ENCODE results near the gene FHL1.
A peak's percentile ranks its signal among the peaks of the same experiment; 100 is the strongest.
"Not testable (repeated sequence)": the region's sequence is repeated elsewhere in the genome, so short reads cannot be mapped to it uniquely, and the experiment has no call there.

Gene FHL1

DNA sequence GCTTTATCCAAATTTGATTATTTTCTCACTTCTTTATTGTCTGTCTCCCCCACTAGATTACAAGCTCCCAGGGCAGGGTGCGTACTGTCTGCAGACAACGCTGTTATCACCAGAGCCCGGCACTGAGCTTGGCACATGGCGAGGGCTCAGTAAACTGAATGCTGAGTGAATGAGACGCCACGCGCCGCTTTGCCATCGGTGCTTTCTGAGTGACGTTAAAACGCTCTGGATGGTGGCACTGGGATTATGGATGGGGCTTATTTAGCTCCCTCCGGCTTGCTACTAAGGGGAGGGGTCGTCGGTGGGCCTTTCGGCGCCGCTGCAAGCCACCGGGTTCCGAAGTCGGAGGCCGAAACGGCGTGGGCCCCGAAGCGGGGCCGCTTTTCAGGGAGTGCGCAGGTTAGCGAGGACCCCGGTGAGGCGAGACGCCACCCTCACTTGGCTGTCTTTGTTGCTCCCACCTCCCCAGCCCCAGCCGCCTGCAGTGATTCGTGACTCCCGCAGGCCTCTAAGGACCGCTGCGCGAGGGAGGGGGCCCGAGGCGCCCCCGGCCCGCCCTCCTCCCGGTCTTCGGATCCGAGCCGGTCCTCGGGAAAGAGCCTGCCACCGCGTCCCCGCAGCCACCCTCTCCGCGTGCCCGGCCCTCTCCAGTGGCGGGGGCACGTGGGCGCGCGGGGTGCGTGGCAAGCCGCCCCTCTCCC lies 569 bp upstream of the FHL1 start:
- DNase-seq (ENCODE audit: low read depth in 2 of 2) = no peak

DNA sequence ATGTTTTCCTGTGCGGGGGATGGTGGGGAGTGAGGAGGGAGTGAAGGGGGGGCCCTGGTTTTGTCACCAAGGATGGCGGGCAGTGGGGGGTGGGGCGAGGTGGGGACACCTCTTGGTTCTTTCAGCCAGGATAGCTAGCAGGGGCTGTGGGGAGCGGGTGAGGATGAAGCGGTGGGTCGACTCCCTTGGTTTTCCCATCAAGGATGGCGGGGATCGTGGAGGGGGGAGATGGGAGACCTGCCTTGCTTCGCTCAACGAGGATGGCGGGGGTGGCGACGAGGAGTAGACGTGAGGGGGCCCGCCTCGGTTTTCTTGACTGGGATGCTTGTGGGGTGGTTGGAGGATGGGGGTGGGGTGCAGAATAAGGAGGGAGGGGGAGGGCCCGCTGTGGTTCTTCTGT lies 643 bp downstream of the FHL1 start:
- DNase-seq (ENCODE audit: low read depth in 2 of 2) = no peak

DNA sequence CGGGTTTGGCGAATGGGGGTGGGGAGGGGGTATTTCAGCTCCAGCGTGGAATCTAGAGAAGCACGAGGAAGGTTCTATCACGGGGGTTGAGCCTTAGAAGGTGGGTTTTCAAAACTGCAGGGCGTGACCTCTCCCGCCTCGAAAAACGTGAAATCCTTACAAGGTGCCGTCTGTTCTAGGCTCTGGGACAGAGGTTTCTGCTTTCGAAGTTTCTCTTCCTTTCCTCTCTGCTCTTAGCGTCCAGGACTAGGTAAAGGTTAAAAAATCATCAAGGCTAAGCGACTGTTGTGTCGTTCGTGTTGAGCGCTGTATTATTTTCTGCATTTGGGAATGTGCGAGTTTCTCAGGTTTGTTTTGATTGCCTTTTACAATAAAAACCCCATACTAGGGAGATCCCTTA lies 1.1 kb downstream of the FHL1 start:
- no peak for DNase-seq (ENCODE audit: low read depth in 2 of 2)

DNA sequence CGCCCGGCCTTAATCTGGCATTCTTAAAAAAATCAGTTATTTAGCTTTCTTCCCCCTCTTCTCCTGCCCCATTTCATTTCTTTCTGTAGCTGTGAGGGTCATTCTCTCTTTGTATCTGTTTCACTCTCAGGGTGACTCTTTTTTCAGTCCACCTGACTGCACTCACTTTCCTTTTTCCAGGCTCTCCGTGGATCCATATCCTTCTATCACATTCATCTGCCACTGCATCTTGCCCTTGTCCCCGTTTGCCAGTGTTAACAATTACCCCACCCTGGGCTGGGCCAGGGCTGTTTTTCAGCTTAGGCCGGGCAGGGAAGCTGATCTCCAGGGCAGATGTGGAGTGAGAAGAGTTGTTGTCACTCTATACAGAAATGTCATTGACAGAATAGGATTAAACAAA lies 7.7 kb downstream of the FHL1 start:
- DNase-seq (ENCODE audit: low read depth in 2 of 2) = no peak

DNA sequence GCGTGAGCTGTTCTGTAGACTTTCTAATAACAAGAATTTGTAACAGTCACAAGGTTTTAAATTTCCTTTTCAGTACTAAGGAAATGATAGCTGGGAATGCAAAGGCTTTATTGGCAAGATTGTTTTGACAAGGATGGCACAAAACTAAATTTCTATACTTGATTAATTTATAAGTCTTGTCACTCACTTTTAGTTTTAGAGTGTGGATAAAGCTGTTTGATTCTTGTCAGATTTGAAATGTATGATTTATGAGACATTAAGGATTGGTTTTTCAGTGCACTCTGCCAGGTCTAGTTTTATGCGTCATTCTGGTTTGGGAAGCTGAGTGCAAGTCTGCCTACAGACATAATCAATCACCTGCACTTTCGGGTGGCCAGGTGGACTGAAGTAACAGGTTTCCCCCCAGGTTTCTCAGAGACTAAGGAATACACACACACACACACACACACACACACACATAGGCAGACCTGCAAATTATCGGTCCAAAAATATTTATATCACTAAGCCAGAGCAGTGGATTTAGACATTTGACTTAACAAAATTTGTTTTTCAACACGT lies 9.3 kb downstream of the FHL1 start:
- DNase-seq (ENCODE audit: low read depth in 2 of 2) = no peak

DNA sequence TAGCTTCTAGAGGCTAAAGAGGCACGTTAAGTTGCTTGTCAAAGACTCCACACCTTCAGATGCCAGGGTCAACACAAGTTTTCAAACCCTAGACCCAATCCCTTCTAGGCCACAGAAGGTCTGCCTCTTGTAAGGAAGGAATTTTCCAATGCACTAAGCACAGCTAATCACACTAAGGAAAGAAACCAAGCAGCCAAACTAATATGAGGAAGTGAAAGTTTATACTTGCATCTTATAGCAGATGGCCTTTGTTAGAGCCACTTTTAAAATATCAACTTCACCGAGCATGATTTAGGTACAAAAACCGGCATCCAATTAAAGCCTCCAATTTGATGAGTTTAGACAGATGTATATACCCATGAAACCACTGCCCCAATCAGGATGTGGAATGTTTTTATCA lies 9.9 kb downstream of the FHL1 start:
- no peak for DNase-seq (ENCODE audit: low read depth in 2 of 2)

DNA sequence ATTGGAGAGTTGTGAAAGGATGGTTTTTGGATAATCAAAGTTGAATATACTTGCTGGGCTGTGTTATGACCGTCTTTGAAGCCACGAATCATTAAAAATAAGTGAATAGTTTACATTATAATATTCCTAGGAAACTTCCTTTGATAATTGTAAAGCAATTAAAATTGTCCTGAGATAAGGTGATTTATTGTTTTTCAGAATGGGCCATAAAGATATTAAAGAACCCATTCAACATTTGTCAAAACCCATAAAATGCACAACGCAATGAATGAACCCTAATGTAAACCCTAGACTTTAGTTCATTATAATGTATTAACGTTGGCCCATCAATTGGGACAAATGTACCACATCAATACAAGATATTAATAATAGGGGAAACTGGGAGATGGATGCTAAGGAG lies 11.4 kb downstream of the FHL1 start:
- DNase-seq (ENCODE audit: low read depth in 2 of 2) = no peak

DNA sequence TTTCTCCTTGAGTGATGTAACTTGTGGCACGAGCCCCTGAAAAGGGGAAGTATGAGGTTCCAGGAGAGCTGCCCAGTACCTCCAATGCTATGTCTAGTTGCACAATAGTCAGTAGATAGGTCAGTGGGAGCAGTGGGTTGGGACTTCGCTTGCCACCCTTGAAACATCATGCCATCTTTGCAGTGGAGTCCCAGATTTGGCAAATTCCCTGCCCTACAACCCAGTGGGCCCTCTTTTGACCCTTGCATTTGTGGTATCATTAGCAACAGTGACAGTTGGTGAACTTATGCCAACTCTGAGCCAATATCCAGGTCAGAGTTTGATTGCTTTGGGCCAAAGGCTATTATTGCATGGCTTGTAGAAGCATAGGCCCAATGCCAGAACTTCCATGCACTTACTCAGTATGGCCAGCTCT lies 12.3 kb downstream of the FHL1 start:
- no peak for DNase-seq (ENCODE audit: low read depth in 2 of 2)

DNA sequence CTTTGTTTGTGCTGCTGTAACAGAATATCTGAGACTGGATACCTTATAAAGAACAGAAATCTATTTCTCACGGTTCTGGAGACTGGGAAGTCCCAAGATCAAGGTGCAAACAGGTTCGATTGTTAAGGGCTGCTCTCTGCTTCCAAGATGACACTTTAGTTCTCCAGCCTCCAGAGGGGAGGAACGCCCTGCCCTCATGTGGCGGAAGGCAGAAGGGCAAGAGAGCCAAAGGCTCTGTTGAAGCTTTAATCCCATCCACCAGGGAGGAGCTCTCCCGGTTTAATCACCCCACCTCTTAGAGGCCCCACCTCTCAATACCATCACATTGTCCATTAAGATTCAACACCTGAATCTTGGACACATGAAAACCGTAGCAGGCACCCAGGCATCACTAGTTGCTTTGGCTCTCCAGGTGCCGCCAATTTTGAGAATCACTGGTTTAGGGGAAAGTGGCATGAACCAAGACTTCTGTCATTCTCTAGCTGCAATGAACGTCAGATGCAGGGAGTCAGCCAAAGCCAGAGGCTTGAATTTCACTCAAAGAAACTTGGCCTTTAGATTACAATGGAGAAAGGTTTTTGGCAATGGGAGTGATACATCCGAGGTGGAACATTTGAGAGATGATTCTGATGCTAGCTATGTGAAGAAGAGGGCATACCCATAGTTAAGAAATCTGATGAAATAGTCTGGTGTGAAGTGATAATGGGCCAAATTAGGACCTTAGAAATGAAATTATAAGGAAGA lies 15.7 kb downstream of the FHL1 start:
- peak in 1 of 2 donors; percentile 23 for DNase-seq (ENCODE audit: low read depth in 2 of 2)

DNA sequence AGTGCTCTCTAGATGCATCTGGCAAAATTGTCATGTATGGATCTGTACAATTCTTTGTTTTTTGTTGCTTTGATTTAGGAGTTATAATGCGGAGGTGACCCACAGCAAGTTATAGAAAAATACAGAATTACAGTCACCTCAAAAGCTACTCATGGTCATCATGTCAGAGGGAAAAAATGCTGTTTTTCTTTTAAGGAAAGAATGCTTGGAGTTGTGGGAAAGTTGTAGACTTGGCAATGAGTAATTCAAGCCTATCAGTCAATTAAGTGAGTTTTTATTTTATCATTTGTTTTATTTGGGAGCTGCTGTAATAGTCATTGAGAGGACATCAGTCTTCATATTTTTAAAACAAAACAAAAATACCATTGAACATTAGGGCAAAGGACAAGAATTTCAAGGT lies 16.4 kb downstream of the FHL1 start:
- DNase-seq (ENCODE audit: low read depth in 2 of 2) = no peak

DNA sequence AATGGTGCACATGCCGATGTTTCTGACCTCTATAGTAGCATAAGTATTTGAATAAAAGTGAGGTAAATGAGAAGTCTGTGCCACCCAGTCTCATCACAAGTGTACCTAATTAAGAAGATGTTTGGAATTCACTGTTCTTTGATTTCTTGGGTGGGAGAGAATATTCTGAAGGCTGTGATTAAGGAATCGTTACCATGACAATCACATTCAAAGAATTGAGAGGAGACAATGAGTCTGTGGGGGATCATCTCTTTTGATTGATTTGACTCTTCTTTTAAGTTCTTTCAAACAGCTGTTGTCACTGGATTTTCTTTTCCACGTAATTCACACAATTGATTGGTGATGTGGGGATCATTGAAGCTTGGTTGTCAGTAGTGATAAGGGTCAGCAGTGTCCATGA lies 18.1 kb downstream of the FHL1 start:
- DNase-seq (ENCODE audit: low read depth in 2 of 2) = no peak

DNA sequence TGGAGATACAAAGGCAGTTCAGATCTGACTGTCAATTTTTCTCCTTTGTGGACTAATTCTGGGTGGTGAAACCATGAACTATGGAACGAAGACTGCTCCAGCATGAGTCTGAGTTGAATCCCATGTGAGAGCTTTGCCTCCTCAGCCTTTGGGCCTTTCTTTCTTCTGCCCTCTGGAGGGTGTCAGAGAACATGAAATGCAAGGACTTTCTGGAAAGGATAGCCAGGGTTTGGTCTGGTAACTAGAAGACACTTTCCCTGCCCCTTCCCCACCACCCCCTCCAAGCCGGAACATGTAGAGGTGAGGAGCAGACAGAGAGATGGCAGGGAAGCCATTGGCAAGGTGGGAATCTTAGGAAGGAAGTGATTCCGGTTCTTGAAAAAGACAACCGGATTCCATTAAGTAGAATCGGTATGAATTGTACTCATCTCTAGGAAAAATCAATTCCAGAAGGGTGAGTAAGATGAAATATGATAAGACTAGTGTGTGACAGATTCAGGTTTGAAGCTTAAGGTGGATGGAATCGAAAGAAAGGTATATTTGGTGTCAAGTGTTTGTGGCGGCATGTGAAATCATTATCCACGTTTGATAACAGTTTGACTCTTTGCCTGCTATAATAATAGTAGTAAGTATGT lies 19.0 kb downstream of the FHL1 start:
- no peak for DNase-seq (ENCODE audit: low read depth in 2 of 2)

DNA sequence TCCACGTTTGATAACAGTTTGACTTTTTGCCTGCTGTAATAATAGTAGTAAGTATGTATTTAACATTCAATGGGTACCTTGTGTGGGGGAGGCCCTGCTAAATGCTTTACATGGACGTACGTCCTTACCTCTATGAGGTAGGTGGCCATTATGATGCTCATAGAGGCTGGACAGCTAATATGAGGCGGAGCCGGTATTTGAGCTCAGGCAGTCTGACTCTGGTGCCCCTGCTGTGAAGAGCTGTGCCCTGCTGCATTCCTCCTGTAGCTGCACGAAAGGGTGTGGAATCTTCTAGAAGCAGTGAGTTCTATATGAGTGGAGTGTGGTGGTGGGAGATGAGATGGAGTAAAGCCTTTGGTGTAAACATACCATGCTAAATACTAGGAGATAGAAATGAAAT lies 20.7 kb downstream of the FHL1 start:
- DNase-seq (ENCODE audit: low read depth in 2 of 2) = not testable (repeated sequence)

DNA sequence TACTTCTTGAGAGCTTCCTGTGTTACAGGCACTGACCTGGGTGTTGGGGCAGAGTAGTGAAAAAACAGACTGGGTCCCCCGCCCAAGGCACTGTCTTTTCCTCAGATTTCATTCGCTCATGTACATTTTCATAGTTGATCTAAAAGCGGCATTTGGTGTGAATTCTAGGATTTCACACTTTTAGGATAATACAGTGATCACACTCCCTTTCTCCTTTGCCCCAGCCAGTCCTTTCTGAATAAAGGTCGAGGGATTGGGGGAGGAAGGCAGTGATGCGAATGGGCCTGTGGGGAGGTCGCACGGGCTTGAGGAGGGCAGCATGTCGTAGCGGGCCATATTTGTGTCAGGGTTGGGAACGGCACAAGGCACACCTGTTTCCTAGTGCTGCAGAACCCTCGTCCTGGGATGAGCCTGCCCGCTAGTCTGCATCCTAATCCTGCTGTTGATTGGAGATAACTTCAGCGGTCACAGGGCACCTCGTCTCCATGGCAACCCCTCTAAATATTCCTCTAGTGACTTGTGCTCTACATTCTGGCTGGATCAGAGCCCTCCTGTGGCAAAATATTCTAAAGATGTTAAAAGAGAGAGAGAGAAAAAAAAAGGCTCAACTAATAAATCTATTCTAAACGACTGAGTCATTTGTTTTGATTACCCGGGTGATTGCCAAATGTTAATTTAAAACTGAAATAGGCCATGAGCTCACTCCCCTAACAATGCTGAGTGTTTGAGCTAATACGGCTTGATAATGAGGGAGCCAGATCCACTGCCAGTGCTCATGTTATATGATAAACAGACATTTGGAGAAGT lies 21.8 kb downstream of the FHL1 start:
- no peak for DNase-seq (ENCODE audit: low read depth in 2 of 2)

DNA sequence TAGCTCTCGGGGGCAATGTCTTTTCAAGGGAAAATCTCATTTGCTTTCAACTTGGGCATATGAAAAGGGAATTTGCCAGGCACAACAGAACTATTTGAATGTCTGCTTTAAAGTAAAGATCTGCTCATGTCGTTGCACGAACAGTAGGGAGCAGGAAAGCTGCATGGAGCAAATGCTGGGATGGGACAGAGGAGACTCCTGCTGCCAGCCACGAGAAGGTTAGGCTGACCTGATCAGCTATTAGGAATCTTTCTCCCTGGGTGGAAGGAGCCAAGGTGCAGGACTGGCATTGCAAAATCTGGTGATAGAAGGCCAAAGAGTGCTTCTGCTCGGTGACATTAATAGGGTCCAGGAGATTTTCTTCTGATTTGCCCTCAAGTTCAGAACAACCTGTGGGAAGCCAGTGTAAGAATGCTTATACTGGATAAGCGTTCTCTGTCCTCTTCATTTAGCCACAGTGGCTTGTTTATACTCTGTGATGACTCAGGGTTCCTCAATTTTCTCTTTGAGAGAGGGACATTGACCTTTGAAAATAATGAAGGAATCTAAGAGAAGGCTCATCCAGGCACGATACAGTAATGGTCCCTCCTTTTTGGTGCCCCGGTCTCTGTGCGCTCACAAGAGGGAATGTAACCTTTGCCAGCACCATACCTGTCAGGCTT lies 22.9 kb downstream of the FHL1 start:
- no peak for DNase-seq (ENCODE audit: low read depth in 2 of 2)

DNA sequence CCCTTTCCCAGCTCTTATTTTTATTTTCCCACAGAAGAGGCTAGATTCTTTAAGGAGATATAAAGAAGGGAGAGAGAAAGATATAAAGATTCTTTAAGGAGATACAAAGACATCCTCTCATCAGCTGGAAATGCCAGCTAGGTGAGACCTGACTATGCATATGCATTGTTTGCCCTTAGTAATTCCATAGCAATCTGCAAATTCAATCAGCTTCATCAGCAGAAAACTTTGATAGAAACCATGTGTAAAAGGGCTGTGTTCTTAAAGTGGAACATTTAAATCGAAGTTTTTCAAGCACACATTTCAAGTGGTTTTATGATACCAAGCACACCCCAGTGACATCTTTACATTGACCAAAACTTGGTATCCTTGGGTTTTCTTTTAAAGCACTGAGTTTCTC lies 24.1 kb downstream of the FHL1 start:
- DNase-seq (ENCODE audit: low read depth in 2 of 2) = no peak

DNA sequence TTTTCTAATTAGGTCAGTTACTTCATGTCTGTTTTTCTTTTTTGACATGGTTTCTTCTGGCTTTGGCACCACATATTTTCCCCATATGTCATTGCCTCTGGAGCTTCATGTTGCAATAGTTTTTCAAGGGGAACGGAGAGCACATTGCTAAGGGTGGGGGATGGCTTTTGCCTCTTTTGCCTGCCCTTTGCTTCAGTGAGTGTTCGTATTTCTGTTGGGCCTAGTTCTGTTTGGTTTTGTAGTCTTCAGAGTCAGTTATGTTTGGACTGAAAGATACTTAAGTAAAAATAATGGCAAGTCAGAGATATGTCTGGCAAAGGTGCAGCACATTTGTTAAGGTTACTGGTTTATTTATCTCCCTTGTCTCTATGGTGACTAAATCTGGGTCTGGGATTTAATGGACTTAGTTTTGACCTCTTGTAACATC lies 29.1 kb downstream of the FHL1 start:
- DNase-seq (ENCODE audit: low read depth in 2 of 2) = no peak

DNA sequence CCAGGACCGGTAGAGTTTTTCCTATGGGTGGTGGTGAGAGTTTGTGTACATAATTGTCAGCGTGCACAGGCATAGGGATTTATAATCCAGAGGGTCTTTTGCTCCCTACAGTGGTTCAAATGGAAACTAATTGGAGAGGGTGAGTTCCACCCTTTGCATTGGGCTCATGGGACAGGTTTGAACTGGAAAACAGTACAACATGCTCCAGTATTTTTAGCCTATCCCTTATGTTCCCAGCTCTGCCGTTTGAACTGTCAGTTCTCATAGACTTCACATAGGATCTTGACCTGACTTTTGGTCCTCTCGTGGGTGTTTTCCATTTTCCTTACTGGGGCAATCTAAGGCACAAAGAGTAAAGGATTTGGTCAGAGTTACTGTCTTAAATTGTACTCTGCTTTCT lies 31.8 kb downstream of the FHL1 start:
- no peak for DNase-seq (ENCODE audit: low read depth in 2 of 2)

DNA sequence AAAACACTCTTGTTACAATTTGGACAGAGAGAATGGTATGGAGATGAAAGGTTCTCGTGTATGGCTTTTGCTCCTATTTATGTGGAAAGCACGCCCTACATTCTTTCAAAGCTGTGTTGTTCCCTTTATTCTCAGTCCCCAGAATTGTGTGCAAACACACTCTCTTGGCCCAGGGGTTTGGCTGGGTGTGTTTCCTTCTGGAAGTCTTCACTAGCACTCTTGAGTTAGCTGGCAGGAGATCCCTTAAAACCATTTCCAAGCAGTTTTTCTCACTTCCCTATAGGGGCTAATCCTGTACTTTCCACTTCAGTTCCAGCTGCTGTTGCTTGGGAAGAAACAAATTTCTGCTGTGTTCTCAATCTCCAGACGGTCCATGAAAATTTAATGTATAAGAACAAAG lies 35.1 kb downstream of the FHL1 start:
- DNase-seq (ENCODE audit: low read depth in 2 of 2) = no peak

DNA sequence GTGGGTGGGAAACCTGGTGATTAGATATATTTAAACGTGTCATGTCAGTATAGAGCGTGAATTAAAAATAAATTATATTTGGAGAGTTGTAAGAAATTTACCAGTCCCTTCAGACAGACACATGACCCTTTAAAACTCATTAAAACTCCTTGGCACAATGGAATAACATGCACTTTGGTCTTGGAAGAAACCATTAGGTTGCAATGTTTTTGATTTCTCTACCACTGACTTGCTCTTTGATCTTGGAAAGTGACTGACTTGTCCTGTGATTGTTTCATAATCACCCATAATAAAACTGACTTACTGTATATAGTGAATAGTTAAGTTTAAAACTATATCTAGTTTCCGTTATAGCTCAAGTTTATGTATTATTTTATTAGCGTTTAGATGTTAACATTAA lies 35.8 kb downstream of the FHL1 start:
- DNase-seq (ENCODE audit: low read depth in 2 of 2) = no peak

DNA sequence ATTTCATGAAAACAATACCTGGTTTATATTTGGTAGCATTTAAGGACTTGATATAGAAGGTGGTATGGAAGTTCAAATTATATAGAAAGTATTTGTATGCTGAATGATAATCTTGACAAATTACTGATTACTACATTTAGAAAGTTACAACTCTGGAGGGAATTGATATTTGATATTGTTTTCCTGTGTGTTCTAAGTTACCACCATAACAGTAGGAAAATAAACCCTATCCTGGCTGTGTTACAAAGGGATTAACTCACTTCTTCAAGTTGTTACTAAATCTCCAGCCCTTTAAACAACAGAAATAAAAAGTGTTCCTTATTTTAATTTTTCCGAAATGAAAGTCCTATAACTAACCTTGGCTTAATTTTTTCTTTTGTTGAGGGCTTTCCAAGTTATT lies 36.6 kb downstream of the FHL1 start:
- DNase-seq (ENCODE audit: low read depth in 2 of 2) = no peak

Data from stimulated activated CD8-positive, alpha-beta memory T cell treated with anti-CD3 and anti-CD28 coated beads, Interleukin-15, amount 100 ng/mL, for 48 hours (primary cell).